GM19395 (cell line): ENCODE results near the gene SUPT7L.
"Not testable (repeated sequence)": the region's sequence is repeated elsewhere in the genome, so short reads cannot be mapped to it uniquely, and the experiment has no call there.

Experiments
- ATAC-seq: cut with Tn5 transposase; IDR thresholded peaks from one replicate; pipeline ENCODE4 v1.9.1; 2021; ENCODE audit warnings: mild to moderate bottlenecking, moderate library complexity; ENCODE audit not compliant: unreplicated experiment

SUPT7L gene

DNA sequence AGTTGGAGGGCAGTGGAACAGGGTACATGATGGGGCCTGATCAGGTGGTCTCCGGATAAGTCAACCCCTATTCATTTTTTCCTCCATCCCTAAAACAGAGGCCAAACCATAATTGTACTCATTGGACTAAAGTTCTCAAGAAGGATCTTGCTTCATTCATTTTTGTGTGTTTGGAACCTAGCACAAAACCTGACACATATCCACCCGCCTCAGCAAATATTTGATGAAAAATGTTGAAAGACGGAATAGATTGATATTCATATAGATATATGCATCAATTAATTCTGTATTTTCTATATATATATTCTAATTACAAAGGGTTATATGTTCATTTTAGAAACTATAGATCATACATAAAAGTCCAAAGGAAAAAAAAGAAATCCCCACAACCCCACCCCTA is 22.2 kb upstream of the SUPT7L start:
- ATAC-seq, result no peak

DNA sequence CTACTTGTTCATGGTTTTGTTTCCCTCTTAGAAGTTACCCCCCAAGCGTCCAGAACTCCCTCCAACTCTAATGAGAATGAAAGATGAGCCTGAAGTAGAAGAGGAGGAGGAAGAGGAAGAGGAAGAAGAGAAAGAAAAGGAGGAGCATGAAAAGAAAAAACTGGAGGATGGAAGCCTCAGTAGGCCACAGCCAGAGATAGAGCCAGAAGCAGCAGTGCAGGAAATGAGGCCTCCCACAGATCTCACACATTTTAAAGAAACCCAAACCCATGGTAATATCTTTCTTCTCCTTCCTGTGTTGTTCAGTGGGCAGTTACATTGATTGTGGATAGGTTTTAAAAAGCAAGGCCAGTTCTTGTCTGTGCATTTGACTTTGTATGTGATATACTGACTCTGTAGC is 21.6 kb upstream of the SUPT7L start:
- not testable (repeated sequence) for ATAC-seq

DNA sequence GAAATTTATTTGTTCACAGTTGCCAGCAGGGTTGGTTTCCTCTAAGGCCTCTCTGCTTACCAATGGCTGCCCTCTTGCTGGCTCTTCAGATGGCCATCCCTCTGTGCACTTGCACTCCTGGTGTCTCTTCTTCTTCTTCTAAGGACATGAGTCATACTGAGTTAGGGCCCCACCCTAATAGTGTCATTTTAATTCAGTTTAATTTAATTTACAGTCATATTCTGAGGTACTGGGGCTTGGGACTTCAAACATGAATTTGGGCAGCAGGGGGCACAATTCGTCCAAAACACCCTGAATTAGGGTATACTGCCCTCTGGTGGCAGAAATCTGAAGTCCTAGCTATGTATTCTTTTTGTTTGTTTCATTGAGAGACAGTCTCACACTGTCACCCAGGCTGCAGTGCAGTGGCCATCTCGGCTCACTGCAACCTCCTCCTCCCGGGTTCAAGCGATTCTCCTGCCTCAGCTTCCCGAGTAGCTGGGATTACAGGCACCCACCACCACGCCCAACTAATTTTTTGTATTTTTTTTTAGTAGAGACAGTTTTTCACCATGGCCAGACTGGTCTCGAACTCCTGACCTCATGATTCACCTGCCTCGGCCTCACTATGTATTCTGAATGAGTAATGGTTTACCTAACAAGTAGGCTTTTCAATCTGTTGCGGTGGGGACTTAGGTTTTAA is 20.1 kb upstream of the SUPT7L start:
- ATAC-seq, result no peak

DNA sequence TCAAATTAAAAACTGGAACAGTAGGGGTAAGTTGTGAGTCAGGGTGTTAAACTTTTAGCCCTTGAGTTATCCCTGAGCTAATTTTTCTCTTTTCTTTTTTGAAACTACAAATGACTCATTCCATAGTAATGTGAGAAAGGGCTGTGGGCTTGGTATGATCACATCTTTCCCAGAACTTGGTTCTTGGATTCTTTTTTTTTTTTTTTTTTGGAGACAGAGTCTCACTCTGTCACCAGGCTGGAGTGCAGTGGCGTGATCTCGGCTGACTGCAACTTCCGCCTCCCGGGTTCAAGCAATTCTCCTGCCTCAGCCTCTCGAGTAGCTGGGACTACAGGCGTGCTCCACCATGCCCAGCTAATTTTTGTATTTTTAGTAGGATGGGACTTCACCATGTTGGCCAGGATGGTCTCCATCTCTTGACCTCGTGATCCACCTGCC is 18.9 kb upstream of the SUPT7L start:
- ATAC-seq, result not testable (repeated sequence)

DNA sequence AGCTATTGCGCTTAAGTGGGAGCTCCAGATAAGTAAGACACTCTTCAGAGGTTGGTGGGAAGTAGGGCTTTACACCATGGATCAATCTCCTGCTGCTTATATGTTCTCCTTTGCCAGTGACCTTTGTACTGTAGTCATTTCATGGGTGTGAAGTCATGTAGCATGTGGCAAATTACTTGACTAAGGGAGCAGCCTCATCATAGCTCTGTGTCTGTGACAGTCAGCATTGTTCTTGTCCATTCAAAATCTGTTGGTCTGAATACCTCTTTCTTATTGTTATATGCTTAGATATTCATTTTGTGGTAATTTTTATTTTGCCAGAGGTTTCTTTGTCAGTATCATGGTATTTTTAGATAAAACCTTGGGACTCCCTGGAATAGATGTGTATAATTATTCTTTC is 18.4 kb upstream of the SUPT7L start:
- no peak for ATAC-seq

DNA sequence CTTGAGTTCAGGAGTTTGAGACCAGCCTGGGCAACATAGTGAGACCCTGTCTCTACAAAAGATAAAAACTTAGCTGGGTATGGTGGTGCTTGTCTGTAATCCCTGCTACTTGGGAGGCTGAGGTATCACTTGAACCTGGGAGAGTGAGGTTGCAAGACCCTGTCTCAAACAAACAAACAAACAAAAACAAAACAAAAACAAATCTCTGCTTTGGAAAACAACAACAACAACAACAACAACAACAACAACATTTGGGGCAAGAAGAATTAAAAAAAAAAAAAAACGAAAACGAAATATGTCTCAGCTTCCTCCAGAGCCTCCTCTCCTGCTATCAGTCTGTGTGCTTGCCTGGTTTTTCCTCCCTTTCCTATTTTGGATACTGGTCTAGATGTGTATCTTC is 17.2 kb upstream of the SUPT7L start:
- ATAC-seq, result no peak

DNA sequence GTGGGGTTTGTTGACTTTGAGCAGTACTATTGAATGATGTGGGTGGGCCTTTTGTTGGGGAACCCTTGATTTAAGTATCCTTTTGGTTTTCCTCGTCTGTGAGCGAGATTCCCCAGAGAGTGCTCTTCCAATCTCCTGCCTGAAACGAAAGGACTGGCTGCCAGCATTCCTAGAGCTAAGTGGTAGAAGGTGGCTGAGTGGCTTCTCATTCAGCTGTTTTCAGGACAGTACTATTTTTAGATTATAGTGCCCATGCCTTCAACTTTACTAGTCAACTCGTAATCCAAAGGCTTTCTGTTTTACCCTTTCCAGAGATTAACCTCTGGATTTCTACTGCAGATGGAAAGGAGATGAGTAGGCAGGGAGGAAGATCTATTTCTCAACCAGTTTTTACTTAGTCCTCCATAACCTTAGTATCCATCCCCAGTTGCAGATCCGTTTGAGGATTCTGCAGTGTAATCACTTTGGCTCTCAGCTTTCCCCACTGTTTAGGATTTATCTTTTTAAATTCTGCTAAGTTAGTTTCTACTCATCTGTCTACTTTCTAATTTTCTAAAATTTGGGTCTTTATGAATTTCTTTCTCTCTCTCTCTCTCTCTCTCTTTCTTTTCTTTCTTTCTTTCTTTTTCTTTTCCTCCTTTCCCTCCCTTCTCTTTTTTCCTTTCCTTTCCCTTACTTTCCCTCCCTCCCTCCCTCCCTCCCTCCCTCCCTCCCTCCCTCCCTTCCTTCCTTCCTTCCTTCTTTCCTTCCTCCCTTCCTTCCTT is 9.5 kb upstream of the SUPT7L start:
- ATAC-seq, result no peak

DNA sequence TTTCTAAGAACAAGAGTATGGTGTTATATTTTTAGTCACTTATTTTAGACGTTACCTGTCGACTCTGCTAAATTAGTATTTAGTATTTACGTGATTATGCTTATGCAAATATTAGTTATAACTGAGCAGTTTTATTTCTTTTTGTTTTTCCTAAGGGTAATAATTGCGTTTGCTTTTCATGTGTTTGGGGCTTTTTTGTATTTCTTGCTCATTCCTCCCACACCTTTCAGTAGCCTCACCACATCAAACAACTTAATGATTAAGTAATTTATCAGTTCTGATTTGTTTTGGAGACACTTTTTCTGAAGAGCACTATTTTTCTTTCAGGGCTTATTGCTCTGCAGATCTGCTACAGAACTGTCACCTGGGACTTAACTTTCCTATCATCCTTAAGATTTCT is 7.8 kb upstream of the SUPT7L start:
- ATAC-seq, result no peak

DNA sequence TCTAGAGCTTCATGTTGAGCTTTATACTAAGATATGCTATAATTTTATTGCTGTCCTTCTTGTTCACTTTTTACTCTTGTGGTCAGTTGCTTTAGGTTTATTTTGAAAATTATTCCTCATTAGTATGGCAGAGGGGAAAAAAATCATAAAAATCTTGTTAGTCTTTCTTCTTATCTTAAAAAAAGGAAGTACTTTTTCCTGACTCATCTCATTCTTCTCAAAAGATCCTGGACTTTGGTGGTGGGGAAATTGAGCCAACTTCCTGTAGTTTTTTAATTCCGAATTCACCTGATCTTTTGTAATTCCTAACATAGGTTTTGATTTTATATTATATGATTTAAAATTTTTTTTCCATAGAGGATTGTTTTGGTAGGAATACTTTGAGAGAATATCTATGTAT is 4.0 kb upstream of the SUPT7L start:
- no peak for ATAC-seq

DNA sequence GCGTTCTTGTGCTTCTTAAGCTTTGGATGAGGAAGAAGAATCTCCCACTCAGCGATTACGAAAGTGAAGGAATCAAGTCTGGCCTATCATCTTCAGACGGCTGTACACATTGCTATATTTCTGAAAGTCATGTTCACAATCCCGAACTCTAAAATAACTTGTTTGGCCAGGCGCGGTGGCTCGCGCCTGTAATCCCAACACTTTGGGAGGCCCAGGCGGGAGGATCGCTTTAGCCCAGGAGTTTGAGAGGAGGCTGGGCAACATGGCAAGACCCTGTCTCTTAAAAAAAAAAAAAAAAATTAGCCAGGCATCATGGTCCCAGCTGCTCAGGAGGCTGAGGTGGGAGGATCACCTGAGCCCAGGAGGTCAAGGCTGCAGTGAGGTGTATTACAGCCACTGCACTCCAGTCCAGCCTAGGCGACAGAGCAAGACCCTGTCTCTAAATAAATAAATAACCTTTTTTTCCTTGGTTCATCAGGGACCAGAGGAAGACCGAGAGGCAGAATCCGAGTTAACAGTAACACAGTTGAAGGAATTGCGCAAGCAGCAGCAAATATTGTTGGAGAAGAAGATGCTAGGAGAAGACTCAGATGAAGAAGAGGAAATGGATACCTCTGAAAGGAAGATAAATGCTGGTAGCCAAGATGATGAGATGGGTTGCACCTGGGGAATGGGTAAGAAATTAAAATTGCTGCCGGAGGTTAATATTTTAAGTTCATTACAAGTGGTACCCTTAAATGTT is 1.4 kb upstream of the SUPT7L start:
- ATAC-seq, result no peak

DNA sequence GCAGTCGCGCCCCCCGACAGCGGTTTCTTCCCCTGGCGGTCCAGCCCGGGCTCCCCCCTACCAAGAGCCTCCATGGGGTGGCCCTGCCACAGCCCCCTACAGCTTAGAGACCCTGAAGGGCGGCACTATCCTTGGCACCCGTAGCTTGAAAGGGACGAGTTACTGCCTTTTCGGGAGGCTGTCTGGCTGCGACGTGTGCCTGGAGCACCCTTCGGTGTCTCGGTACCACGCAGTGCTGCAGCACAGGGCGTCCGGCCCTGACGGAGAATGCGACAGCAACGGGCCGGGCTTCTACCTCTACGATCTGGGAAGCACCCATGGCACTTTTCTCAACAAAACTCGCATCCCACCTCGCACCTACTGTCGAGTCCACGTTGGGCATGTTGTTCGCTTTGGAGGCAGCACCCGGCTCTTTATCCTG is 750 bp upstream of the SUPT7L start:
- ATAC-seq, result peak; percentile 33

DNA sequence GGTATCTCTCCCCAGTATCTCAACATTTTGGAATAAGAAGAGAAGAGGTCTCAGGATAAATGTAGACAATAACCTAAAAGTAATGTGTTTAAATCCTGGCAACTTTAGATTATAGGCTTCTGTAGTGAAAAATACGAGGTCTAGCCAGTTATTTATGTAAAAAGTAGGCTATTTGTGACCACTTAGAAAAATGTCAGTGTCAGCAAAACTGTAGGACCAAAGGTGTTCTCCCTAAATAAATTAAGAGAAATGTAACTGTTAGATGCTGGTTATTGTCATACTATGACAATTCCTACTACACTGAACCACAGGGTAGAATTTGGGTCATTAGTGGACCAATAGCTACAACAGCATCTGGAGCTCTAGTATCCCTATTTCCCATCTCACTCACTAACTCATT is 2.0 kb downstream of the SUPT7L start:
- no peak for ATAC-seq

DNA sequence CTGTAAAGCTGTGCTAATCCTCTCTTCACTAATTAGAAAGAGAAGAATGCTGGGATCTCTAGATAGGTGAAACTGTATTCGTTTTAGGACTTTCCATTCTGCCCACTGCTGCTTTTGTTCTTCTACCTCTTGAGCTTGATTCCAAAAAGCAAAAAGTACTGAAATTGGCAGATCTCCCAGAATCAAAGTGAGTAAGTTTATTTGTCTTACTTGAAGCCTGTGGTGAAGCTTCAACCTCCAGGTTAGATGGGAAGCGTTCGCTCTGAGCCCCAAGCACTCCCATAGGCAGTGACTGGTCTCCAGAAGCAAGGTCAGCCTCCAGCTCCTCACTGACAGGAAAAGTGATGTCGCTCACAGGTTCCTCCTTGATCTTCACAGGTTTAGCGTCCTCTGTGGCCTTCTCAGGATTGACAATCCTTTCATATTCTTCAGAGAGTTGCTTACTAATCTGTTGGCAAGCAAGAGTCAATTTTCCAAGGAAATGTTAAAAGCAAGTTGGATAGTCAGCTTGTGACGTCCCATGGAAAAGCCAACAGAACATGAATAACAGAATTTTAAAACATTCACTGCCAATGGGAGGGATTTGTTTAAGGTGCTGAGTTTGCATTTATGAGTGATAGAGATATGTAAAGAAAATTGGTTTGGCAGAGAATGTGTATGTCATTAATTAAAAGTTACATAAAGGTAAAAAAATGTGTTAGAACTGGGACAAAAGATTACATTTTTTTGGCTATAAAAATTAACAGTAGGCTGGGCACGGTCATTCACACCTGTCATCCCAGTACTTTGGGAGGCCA is 8.1 kb downstream of the SUPT7L start:
- no peak for ATAC-seq

DNA sequence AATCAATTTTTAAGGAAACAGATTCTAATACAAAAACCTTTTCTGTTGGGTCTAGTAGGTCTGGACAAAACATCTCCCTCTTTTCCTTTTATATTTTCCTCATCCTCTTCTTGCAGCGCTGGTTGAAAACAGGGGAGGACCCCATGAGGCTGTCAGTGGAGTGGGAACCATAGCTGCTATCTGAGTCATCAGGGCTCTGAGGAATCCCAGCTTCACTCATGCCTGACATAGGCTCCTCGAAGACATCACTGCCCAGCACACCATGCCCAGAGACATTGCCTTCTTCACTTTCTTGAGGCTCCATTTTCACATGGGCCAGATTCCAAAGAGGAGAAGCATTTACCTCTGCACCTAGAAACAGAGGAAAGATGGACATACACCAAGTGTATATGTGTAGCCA is 10.0 kb downstream of the SUPT7L start:
- no peak for ATAC-seq

DNA sequence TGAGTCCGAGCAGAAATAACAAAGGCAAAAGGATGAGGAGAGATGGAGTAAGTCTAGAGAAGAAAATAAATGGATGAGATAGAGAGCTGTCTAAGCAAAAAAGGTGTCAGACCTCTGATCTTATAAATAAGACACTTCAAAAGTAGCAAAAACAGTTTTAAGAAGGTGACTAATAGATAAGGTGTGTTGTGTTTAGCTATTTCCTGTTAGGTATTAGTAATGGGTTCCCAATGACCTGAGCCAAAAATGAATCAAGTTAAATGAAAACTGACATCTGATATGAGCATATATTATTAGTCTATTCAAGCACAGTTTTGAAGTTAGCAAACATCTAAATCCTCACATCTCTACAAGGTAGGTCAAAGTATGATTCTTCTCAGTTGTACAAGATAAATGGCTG is 10.6 kb downstream of the SUPT7L start:
- no peak for ATAC-seq

DNA sequence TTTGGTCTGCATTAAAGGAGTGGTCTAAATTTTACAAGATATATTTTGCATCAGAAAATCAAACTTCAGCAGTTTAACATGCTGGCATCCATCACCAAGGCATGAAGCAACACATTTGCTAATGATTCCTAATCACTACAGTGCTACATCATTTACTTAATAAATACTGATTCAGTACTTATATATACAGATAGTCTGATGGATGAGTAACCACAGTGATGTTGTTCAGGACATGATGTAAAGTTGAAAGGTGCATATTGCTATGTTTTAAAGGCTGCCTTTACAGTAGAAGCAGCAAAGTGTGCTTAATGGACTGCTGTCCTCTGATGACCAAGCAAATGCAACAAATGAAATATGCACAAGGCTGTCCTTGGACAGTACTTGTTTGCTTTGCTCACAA is 11.1 kb downstream of the SUPT7L start:
- ATAC-seq, result no peak

DNA sequence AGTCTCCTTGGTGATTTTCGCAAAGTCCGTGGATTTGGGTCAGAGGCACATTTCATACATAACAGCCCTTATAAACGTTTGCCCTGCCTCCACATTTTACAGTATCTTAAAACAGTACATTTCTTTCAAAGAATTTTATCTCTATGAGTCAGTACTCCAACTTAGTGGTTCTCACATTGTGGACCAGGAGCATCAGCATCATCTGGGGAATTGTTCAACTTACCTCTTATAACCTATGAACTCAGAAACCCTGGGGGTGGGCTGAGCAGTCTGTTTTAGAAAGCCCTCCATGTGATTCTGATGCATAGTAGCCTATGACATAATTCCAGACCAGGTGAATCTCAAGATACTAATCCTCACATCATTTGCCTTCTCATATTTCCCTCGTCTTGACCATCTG is 12.4 kb downstream of the SUPT7L start:
- no peak for ATAC-seq

DNA sequence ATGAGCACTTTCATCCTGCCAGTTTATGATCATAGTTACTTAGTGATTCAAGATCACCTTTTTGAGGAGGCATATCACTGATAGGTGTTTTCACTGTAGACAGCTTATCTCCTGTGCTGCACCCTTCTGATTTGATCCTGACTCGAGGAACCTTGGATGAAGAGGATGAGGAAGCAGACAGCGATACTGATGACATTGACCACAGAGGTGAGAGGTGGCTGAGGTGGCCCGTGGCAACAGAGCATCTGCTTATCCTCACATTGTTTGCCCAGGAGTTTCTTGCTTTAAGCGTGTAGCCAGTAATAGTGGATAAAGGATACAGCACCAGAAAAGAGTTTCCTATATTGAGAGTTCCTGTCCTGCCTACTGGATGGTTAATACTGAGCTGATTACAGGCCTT is 15.7 kb downstream of the SUPT7L start:
- ATAC-seq, result no peak

DNA sequence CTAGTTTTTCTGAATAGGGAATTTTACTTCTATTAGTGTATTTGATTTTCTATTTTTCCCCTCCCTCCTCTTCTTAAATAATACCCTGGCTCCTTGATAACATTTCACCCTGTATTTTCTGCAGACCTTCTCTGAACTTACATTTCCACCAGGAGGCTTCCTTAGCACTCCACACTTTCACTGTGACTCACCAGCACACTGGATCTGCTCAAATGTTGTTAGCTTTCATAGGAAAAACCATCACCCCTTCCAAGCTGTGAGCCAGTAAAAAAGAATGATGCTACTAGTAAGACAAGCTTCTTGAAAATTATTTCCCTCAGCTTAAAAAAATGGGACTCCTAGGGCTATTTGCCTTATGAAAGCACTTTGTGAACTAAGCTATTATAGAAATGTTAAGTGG is 16.1 kb downstream of the SUPT7L start:
- no peak for ATAC-seq

DNA sequence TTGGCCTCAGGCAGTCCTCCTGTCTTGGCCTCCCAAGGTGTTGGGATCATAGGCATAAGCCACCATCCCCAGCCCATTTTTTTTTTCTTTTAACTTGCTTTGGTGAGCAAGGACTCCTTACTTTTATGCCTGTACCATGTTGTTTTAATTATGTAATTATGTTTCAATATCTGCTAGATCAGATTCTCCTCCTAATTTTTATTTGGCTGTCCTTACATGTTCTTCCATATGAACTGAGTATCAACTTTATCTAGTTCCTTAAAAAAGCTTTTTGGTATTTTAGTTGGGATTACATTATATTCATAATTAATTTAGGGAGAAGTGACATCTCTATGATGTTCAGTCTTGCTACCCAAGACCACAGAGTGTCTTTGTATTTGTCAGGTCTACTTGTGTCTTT is 18.2 kb downstream of the SUPT7L start:
- ATAC-seq, result no peak

DNA sequence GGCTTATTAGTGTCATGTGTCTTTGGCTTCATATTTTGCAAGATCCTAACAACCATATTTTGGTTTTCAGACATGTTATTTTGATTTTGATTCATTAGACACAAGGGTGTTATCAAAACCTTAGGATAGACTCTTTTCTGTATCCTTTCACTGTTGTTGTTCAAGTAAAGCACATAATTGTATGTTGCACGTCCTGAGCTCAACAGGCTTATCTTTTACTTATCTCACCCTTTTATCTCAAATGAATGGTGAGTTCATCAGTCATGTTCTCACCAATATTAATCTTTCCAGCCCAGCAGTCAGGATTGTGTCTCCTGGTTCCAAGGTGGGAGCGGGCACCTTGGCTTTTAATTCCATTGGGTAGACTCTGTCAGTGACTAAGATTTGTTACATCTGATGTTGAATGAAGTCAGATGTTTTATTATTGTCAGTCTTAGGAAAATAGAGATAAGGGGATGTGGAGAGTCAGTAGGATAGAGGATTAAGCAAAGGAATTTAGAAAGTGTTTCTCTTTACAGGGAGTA is 22.6 kb downstream of the SUPT7L start:
- ATAC-seq, result no peak
